GM18873 (cell line): ENCODE results near the gene CPD.
"Not testable (repeated sequence)": the region's sequence is repeated elsewhere in the genome, so short reads cannot be mapped to it uniquely, and the experiment has no call there.

ENCODE experiments used
- ATAC-seq: cut with Tn5 transposase; IDR thresholded peaks from one replicate; pipeline ENCODE4 v1.9.1; 2021; ENCODE audit warnings: mild to moderate bottlenecking, moderate library complexity, moderate number of reproducible peaks; ENCODE audit not compliant: unreplicated experiment, low FRiP score

The CPD gene

GRCh38 chr17:30378825-30379302, at the start of gene CPD:
Gene CPD (plus strand): TSS chr17:30378927. CDS start chr17:30378981, 54 bp downstream.
- peak; percentile 72 for ATAC-seq

DNA sequence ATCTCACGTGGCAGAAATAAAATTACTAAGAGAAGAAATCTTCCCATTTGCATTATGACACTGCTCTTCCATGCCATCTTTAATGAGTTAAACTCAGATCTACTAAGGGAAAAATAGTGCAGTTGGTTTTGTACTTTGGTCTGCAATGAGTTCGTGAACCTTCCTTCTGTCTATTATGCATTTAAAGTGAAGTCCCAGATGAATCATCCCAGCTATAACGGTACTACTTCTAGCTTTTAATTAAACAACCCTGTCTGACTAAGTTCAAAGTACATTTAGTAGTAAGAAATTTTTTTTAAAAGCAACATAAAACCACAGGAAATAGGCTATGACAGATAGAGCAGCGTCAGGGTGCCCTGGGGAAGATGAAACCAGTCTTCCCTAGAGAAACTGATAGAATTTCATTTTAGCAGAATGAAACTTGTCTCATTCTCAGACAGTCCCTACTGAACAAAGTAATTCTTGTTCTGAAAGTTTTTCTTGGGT, 46.6 kb upstream of the CPD start:
- no peak for ATAC-seq

DNA sequence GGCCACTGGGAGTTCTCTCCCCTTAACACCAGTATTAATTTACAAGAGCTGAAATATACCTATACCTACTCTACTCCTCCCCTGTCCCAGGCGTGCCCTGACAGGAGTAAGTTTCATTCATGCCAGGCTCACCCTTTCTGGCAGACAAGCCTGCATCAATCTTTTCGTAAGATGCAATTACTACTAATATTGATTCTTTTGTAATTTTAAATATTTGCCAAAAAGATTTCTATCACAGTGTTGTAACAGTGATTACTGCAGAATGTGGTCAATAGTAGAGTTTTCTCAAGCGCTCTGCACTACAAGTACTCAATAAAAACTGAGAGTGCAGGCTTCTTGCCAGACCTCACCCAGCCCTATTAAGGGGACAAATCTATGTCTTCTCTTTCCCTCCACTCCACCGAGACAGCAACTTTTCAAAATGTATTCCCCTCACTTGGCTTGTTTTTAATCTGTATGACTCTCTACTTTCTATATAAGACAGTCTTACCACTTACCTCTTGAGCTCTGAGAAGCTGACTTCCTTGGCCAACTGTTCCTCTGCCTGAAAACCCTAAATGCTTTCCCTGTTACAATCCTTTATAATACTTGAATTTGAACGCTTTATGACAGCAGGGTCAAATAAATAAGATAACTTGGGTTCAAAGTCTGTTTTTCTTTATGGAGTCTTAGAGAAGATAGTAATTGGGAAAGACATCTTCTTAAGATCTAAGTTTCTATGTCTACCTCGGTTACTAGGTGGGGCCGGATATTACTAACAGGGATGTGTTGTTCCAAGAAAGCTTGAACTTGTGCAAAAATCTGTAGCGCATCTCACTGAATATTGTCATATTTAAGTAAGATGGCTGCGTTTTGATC, 45.0 kb upstream of the CPD start, which contains the start of gene TMIGD1:
Gene TMIGD1, minus strand, starts transcription at position 555 of the 858 bp plus-strand sequence. CDS start 1,924 bp downstream, outside the sequence.
- ATAC-seq: no peak

GRCh38 chr17:30334421-30334820, 44.3 kb upstream of the CPD start:
- ATAC-seq: no peak

DNA sequence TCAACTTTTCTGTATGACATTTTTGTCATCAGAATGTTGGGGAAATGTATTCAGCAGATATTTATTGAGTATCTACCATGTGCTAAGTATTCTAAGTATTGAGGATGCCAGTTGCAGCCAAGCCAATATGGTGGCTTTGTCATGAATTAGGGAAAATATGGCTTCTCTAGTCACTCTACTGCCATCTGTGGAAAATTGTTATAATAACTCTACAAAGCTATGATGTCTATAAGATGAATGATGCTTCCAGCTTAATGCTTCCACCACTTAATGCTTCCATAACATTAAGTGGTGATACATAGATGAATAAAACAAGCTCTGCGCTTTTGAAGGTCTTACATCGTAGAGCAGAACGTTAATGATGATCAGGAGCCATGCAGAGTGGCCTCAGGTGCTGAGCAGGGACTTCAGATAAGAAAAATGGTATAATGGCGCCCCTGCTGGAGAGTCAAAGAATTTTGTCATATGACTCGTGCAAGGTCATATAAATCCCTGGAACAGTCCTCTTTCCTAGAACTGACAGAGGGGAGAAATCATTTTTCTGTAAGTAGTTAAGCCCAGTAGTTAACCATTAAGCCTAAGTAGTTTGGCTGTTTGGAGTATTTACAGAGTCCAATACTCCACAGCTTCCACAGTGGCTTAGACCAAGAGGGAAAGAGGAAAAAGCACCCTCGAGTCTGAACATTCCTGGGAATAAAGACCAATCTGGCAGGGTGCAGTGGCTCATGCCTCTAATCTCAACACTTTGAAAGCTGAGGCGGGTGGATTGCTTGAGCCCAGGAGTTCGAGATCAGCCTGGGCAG, 42.2 kb upstream of the CPD start:
- ATAC-seq: no peak

DNA sequence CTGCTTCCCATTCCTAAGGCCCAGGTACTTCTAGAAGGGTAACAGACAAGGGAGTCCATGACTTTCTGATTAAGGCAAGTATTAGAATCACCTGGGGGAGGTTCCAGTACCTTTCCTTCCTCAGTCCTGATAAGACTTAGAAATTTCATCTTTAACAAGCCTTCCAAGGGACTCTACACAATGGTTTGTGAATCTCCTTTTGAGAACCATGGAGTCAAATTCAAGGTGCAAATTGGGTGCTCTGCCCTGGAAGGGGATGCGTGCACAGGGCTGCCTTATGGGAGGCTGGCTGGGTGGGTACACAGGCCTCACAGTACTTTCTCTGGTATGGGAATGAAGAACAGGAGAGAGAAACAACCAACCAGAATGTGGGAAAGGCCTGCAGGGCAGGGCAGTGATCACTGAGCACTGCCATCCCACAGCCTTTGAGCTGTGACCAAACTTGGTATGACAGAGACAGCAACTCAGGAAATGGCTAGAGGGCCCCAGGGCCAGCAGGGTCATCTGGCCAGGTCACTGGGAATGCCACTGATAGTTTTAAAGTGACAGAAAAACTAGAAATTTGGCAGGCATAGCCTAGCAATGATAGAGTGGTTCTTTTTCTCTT, 41.2 kb upstream of the CPD start:
- no peak for ATAC-seq

- no peak for ATAC-seq
These were observed 39.6 kb upstream of the CPD start for GRCh38 chr17:30339086-30339485.

DNA sequence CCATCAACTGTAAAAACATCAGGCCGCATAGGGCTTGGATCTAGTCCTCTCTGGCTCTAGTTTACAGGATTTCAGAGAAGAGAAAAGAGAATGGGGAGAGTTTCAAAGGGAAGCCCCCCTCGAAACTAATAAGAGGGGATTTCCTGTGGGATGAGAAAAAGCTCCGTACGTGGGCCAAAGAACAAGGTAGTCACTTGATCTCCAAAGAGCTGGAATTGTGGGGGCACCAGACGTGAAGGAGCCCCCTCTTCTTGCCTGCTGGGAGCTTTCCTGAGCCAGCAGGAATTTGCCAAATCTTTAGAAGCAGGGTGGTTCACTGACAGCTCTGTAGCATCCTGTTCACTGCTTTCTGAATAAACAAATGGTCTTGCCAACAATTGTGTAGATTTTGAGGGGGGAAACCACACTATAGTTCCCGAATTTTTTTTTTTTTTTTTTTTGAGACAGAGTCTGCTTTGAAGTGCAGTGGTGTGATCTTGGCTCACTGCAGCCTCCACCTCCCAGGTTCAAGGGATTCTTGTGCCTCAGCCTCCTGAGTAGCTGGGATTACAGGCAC, 37.8 kb upstream of the CPD start:
- no peak for ATAC-seq

GRCh38 chr17:30341703-30342249, 37.0 kb upstream of the CPD start:
- ATAC-seq: no peak

- ATAC-seq: not testable (repeated sequence)
These were observed 35.5 kb upstream of the CPD start for GRCh38 chr17:30343244-30343643.

DNA sequence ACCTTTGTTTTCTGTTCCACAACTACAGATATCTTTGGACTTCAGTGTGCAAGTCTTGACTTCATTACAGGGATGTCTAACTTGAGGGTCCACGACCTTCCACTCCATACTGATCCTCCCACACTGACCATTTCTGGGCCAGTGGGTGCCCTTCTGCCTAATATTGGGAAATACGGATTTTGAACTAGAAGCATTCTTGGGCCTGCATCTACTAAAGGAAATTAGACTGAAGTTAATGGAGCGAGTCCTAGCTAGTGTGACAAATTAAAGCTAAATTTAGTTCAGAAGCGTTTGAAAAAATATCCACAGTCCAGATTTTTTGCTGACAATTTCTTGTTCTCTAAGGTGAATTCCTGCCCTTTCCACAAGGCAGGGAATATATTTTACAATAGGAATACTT, 34.9 kb upstream of the CPD start:
- no peak for ATAC-seq

- ATAC-seq: no peak
These were observed 34.2 kb upstream of the CPD start for GRCh38 chr17:30344283-30345088.

GRCh38 chr17:30345089-30345433, 33.7 kb upstream of the CPD start:
- ATAC-seq: no peak

- no peak for ATAC-seq
These were observed 33.1 kb upstream of the CPD start for GRCh38 chr17:30345527-30346075.

DNA sequence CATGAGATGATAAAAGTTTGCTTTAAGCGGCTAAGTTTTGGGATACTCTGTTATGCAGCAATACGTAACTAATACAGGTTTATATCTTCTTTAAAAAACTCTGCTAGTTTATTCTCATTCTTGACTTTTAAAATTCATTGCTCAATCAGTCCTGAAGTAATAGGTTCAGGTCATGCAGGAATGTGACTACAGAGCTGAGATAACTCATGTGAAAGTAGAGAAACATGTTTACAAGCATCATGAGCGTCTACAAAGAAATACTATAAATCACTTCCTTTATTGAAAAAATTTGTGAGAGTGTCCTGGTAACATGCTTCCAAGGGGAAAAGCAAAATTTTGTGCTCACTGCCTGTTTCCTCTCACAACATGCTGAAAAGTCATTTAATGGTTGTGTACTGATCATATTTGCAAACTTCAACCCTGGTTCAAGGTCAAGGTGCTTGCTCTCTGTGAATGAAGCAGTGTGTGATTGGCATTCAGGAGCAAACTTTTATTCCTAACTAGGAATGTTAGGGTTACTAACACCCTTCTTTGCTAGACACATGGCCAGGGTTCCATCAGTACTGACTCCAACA, 32.4 kb upstream of the CPD start:
- ATAC-seq: no peak

- no peak for ATAC-seq
These were observed 31.2 kb upstream of the CPD start for GRCh38 chr17:30347488-30347887.

GRCh38 chr17:30349252-30349651, 29.5 kb upstream of the CPD start:
- ATAC-seq: no peak

GRCh38 chr17:30351263-30351662, 27.5 kb upstream of the CPD start:
- not testable (repeated sequence) for ATAC-seq

DNA sequence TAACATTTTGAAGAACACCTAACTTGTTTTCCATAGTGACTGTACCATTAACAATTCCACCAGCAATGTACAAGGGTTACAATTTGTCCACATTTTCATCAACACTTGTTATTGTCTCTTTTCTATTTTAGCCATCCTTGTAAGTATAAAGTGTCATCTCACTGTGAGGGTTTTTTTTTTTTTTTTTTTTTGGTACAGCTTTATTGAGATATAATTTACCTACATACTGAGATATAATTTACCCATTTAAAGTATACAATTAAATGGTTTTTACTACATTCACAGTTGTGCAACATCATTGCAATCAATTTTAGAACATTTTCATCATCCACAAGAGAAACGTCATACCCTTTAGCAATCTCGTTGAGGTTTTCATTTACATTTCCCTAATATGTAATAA, 27.0 kb upstream of the CPD start:
- ATAC-seq: no peak
